ENCODE data around the gene AURKB.

AURKB gene

DNA sequence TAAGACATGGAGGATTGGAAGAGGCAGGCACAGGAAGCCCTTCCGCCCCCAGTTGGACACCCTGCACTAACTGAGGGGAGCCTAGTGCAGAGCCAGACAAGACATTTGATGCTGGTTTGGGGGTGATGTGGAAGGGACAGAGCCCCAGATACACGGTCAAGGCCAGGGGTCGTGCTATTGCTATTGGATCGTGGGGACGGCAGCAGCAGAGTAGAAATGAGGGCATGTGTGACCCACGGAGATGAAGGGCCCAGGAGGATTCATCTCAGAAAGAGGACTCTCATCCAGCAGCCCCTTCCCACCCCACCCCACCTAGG is 45.6 kb downstream of the AURKB start:
- no peak overlapping the region for H3K9ac ChIP-seq (ENCODE audit: low read depth, low read length)
- peak overlapping the region; percentile 99 for H3K27ac ChIP-seq (ENCODE audit: low read depth, low read length)
- peaks cover 13% of the 10 kb centered on the region for H3K4me1 ChIP-seq (ENCODE audit: control insufficient read depth, insufficient read depth, low read length)
- no peak overlapping the region for H3K4me3 ChIP-seq (ENCODE audit: low read depth, low read length)
- no peaks in the 10 kb centered on the region for H3K27me3 ChIP-seq (ENCODE audit: control insufficient read depth, insufficient read depth, low read length)
- no peaks in the 10 kb centered on the region for H3K9me3 ChIP-seq (ENCODE audit: control insufficient read depth, insufficient read depth, low read length)
- H3K36me3 ChIP-seq (ENCODE audit: control insufficient read depth, insufficient read depth, low read length) = peaks cover 15% of the 10 kb centered on the region

DNA sequence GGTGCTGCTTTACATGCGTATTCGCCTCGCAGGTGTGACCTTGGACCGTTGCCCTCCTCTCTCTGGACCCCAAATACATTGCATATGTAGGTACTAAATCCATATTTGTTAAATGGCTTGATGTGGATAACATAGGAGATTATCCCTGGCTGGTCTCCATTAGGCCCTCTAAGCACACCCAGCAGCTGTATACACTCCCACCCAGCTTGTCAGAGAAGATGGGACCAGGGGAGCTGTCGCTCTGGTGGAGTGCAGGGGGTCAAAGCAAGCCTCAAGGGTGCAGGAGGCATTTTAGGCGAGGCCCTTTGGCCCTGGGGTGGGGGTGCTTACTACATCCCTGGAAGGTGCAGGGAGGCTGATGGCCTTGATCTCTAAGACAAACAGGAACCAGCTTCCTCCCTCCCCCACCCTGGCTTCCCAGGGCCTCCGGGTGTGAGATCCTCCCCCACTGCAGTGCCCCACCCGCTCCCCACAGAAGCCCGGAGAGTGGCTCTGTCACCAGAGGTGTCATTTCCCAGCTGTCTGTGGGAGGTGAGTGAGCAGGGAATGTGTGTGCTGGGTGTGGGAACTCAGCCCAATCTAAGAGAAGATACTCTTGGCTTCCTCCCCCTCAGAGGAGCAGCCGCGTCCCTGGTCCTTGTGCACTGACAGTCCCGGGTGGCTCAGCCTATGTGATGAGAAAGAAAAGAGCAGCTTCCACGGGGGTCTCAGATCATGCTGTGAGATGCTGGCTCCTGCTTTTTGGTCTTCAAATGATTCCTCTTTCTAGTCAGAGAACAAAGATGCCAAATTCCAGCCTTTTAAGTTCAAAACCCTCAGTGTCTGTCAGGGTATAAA is 46.2 kb downstream of the AURKB start:
- Histone ChIP-seq H3K9ac (ENCODE audit: low read depth, low read length) (peak overlapping the region; percentile 1; the same call in 1 of the 2 replicates), H3K36me3 (ENCODE audit: control insufficient read depth, insufficient read depth, low read length) (peaks cover 20% of the 10 kb centered on the region), H3K4me3 (ENCODE audit: low read depth, low read length) (peak overlapping the region; percentile 75), H3K27ac (ENCODE audit: low read depth, low read length) (peak overlapping the region; percentile 99), H3K4me1 (ENCODE audit: control insufficient read depth, insufficient read depth, low read length) (peaks cover 13% of the 10 kb centered on the region), H3K9me3 (ENCODE audit: control insufficient read depth, insufficient read depth, low read length) (no peaks in the 10 kb centered on the region), H3K27me3 (ENCODE audit: control insufficient read depth, insufficient read depth, low read length) (no peaks in the 10 kb centered on the region)

DNA sequence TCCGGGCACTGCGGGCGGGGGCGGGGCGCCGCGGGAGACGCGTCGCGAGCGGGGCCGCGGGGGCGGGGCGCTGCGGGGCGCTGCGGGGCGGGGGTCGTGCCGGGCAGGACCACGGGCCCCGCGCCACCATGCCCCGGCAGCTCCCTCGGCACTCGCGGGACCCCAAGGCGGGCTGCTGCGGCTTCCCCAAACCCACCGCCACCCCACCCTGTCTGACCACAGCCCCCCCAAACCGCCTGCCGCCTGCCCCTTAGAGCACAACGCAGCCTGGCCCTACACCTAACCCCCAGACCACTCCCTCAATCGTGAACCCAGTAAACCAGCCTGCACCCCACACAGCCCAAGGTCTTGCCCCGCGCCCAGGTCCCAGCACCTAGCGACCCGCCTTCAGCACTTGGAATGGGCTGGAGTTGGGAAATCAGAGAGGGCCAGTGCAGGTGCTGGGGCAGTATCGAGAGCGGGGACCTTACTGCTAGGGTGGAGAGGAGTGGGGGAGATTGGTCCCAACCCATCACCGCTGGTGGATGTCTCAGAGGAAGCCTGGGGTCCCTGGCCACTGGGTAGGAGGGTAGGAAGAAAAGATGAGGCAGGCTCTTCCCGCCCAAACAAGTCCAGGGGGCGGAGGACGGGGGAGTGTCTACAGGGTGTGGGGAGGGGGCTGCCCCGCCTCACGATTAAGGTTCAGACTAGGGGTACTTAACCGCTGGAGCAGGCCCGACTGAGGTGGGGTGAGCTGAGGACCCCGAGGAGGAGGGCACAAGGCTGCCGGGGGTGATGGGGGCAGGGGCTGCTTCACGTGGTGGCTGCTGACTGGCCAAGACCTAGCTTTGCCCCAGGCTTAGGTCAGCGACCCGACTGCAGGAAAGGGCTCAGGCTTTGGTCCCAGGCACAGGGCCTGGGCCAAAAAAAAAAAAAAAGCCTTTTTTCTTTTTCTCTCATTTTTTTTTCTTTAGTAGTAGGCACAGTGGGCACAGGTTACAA is 47.1 kb downstream of the AURKB start:
- Histone ChIP-seq H3K27me3 (ENCODE audit: control insufficient read depth, insufficient read depth, low read length) (no peaks in the 10 kb centered on the region), H3K9ac (ENCODE audit: low read depth, low read length) (peak overlapping the region; percentile 94), H3K4me1 (ENCODE audit: control insufficient read depth, insufficient read depth, low read length) (peaks cover 13% of the 10 kb centered on the region), H3K9me3 (ENCODE audit: control insufficient read depth, insufficient read depth, low read length) (no peaks in the 10 kb centered on the region), H3K36me3 (ENCODE audit: control insufficient read depth, insufficient read depth, low read length) (peaks cover 20% of the 10 kb centered on the region), H3K27ac (ENCODE audit: low read depth, low read length) (peak overlapping the region; percentile 99), H3K4me3 (ENCODE audit: low read depth, low read length) (peak overlapping the region; percentile 86)

DNA sequence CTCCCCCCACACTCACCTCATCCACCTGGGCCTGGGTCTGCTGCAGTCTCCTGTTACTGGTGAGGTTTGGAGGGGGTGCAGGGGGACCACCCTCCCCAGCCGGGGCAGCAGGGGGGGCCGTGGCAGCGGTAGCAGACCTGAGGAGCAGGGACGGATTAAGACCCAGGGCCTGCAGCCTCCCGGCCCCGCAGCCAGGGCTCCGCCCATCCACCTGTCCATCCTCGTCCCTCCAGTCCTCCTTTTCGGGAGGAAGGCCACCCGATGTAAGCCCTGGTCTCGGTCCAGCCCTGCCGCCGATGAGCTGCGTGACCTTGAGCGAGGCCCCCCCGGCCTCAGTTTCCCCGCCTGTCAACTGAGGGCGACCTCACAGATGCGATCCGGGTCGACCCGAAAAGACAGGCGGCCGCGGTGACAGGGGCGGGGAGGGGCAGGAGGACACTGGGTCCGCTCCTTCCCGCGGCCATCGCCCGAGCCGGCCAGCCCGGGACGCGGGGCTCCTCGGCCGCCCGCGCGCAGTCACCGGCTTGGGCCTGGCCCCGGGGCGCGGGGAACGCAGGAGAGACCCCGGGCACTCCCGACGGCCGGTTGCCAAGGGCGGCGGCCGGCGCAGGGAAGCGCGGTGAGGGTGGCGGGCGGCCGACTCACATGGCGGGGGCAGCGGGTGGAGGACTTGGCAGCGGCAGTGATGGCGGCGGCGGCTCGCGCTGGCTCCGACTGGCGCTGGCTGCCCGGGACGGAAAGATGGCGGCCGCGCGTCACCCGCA is 48.0 kb downstream of the AURKB start, which contains the start of gene VAMP2:
TSS of gene VAMP2 (minus strand) at position 716 of the 764 bp plus-strand sequence. CDS start at position 647, 69 bp downstream.
- Histone ChIP-seq H3K27ac (ENCODE audit: low read depth, low read length) (peak within 1 kb of the TSS; percentile 99), H3K4me3 (ENCODE audit: low read depth, low read length) (peak within 1 kb of the TSS; percentile 86), H3K4me1 (ENCODE audit: control insufficient read depth, insufficient read depth, low read length) (peaks cover 13% of the 10 kb centered on the region), H3K9me3 (ENCODE audit: control insufficient read depth, insufficient read depth, low read length) (no peaks in the 10 kb centered on the region), H3K36me3 (ENCODE audit: control insufficient read depth, insufficient read depth, low read length) (peaks cover 20% of the 10 kb centered on the region), H3K27me3 (ENCODE audit: control insufficient read depth, insufficient read depth, low read length) (no peaks in the 10 kb centered on the region), H3K9ac (ENCODE audit: low read depth, low read length) (peak within 1 kb of the TSS; percentile 94)

DNA sequence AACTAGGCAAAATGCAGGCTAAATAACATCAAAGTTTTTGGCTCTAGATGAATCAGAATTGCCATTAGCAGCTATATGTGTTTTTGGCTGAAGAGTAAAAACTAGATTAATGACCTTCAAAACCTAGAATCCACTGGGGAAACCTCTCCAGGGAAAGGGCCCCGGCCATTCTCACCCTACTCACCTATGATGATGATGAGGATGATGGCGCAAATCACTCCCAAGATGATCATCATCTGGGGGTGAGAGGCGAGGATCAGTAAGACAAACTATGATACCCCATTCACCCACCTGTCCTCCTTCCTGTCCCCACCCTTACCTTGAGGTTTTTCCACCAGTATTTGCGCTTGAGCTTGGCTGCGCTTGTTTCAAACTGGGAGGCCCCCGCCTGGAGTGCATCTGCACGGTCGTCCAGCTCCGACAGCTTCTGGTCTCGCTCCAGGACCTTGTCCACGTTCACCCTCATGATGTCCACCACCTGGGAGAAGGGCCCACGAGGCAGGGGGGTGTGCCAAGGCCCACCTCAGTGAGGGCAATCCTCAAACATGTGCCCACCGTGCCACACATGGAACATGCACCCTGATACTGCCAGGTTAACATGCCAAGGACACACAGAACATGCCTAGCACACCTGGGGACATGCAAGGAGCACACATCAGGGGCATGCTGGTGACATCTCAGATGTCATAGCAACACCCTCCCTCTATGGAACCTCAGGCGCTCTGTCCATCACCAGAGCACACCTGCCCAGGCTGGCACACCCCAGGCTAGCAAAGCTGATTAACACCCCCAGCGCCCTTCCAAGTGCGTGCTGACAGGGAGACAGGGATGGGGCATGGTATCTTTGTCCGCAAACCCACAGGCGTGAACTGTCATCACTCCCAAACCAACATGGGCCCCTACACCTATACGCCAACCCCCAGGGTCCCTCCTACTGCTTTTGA is 48.8 kb downstream of the AURKB start:
- Histone ChIP-seq H3K4me1 (ENCODE audit: control insufficient read depth, insufficient read depth, low read length) (peaks cover 13% of the 10 kb centered on the region), H3K27me3 (ENCODE audit: control insufficient read depth, insufficient read depth, low read length) (no peaks in the 10 kb centered on the region), H3K9ac (ENCODE audit: low read depth, low read length) (no peak overlapping the region), H3K4me3 (ENCODE audit: low read depth, low read length) (peak overlapping the region; percentile 86), H3K9me3 (ENCODE audit: control insufficient read depth, insufficient read depth, low read length) (no peaks in the 10 kb centered on the region), H3K36me3 (ENCODE audit: control insufficient read depth, insufficient read depth, low read length) (peaks cover 20% of the 10 kb centered on the region), H3K27ac (ENCODE audit: low read depth, low read length) (no peak overlapping the region)

DNA sequence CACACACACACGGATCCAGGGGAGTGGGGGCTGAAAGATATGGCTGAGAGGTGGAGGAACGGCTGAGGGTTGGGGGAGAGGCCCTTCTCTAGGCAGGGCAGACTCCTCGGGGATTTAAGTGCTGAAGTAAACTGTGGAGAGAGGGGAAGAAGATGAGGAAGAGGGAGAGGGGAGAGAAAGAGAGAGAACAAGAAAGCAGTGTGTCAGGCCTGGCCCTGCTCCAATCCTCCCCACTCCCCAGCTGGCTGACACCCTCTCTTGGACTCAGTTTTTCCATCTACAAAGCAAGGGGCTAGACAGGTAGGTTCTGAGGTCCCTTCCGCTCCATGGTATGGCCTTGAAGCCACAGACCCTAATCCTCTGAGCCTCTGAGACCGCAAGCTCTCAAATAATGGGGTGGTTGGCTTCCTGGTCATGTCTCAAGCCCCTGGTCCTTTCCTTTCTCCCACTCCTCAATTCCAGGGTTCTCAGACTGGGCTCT is 49.6 kb downstream of the AURKB start:
- Histone ChIP-seq H3K4me1 (ENCODE audit: control insufficient read depth, insufficient read depth, low read length) (peaks cover 13% of the 10 kb centered on the region), H3K9me3 (ENCODE audit: control insufficient read depth, insufficient read depth, low read length) (no peaks in the 10 kb centered on the region), H3K9ac (ENCODE audit: low read depth, low read length) (no peak overlapping the region), H3K27me3 (ENCODE audit: control insufficient read depth, insufficient read depth, low read length) (no peaks in the 10 kb centered on the region), H3K36me3 (ENCODE audit: control insufficient read depth, insufficient read depth, low read length) (peaks cover 20% of the 10 kb centered on the region), H3K4me3 (ENCODE audit: low read depth, low read length) (no peak overlapping the region), H3K27ac (ENCODE audit: low read depth, low read length) (no peak overlapping the region)

DNA sequence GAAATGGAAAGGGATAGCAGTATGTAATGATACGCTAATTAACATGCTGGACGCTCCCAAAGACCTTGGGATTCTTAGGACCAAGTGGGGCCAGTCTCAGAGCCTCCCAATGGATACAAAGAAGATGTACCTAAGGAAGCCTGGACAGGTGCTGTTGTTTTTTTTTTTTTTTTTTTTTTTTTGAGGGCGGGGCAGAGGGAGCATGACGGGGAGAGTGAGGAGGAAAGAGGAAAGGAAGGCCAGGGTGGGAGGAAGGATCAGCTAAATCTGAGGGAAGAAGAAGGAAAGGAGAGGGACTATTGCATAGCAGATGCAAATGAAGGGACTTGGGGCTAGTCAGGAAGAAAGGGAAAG is 50.2 kb downstream of the AURKB start:
- Histone ChIP-seq H3K27ac (ENCODE audit: low read depth, low read length) (no peak overlapping the region), H3K4me1 (ENCODE audit: control insufficient read depth, insufficient read depth, low read length) (peaks cover 19% of the 10 kb centered on the region)

DNA sequence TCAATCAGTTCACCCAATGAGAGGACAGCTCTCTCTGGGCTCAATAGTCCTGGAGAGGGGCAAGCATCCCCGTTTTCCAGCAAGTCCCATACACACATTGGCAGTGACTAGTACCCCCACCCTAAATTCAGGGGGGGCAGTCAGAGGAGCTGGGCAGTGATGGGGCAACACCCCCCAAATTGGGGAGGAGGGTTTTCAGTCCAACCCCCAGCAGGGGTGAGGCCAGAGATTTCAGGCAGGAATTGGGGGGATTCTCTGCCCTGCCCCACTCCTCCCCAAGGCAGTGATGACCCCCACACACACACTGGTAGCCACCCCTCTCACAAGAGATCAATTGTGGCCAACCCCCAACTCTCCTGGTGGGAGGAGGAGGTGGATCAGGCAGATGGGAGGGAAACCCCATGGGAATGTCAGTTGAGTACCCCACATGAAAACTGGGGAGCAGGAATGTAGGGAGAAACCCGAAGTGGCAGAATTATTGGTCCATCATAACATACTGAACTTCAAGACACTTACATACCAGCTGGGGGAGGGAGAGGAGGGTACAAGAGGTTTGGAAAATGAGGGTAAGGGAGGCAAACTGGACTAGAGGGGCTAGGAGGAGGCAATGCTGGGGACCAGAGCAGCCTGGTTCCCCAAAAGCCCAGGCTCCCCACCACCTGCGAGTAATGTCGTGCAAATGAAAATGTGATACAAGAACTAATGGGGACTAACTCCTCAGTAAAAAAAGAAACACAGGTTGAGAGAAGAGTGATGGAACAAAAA is 50.7 kb downstream of the AURKB start:
- Histone ChIP-seq H3K27ac (ENCODE audit: low read depth, low read length) (no peak overlapping the region), H3K36me3 (ENCODE audit: control insufficient read depth, insufficient read depth, low read length) (peaks cover 20% of the 10 kb centered on the region), H3K9me3 (ENCODE audit: control insufficient read depth, insufficient read depth, low read length) (no peaks in the 10 kb centered on the region), H3K27me3 (ENCODE audit: control insufficient read depth, insufficient read depth, low read length) (no peaks in the 10 kb centered on the region), H3K4me3 (ENCODE audit: low read depth, low read length) (no peak overlapping the region), H3K9ac (ENCODE audit: low read depth, low read length) (no peak overlapping the region), H3K4me1 (ENCODE audit: control insufficient read depth, insufficient read depth, low read length) (peaks cover 21% of the 10 kb centered on the region)

More for the DNA sequence above, 50.2 kb downstream of the AURKB start:
- Histone ChIP-seq H3K4me3 (ENCODE audit: low read depth, low read length) (no peak overlapping the region), H3K9ac (ENCODE audit: low read depth, low read length) (no peak overlapping the region), H3K9me3 (ENCODE audit: control insufficient read depth, insufficient read depth, low read length) (no peaks in the 10 kb centered on the region), H3K27me3 (ENCODE audit: control insufficient read depth, insufficient read depth, low read length) (no peaks in the 10 kb centered on the region), H3K36me3 (ENCODE audit: control insufficient read depth, insufficient read depth, low read length) (peaks cover 20% of the 10 kb centered on the region)

DNA sequence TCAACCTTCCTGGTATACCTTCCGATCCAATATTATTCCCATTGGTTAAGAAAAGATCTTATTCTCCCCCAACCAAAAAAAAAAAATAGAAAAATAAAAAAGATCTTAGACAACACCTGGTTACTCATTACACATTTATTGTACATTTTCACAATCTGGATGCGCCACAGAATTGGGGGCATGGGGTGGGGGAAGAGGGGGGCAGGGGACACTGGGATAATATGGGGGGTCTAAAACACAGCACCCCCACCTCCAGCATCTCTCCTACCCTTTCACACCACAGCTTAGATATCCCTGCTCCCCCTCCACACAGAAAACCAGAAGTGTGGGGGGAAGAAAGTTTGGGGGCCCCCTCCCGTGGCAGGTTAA is 51.4 kb downstream of the AURKB start:
- peaks cover 18% of the 10 kb centered on the region for H3K4me1 ChIP-seq (ENCODE audit: control insufficient read depth, insufficient read depth, low read length)
- no peak overlapping the region for H3K27ac ChIP-seq (ENCODE audit: low read depth, low read length)
- H3K36me3 ChIP-seq (ENCODE audit: control insufficient read depth, insufficient read depth, low read length) = peaks cover 20% of the 10 kb centered on the region
- no peaks in the 10 kb centered on the region for H3K27me3 ChIP-seq (ENCODE audit: control insufficient read depth, insufficient read depth, low read length)
- no peak overlapping the region for H3K4me3 ChIP-seq (ENCODE audit: low read depth, low read length)
- no peaks in the 10 kb centered on the region for H3K9me3 ChIP-seq (ENCODE audit: control insufficient read depth, insufficient read depth, low read length)
- H3K9ac ChIP-seq (ENCODE audit: low read depth, low read length) = no peak overlapping the region
